ENCODE results near the gene ZNF747.

The ZNF747 gene

DNA sequence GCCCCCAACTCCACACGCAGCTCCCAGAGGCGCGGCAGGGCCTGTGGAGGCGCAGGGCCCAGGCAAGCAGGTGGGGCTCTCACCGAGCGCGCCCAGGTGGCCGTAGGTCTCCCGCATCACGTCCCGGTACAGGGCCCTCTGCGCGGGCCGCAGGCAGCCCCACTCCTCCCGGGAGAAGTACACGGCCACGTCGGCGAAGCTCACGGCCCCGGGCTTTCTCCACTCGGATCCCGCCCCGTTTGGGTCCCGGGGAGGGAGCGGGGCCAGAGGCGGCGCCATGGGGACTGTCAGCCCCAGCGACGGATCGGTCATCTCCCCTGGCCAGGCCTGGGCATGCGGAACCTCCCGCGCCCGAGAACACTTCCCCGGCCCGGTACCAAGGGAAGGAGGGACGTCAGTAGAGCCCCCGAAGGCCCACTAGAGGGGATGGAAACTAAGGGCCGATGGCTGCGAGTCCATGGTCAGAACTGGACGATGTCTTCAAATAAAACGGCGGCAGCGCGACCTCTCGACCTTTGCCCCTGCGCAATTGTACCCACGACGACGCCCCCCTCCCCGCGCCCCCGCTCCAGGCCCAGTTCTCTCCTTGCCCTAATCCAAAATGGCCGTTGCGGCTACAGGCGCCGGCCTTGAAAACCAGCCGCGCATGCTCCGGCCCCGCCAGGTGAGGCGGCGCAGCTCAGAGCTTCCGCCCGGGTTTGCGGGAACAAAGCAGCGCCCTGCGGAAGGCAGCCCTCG is at the start of gene ZNF747:
Gene ZNF747, minus strand, starts transcription at position 491 of the 738 bp plus-strand sequence. Its CDS starts 179 bp downstream, at position 312.
- no peak for DNase-seq (ENCODE audit: low read depth, low spot score)
- peak within 1 kb of the TSS; percentile 70 for H3K4me3 ChIP-seq (ENCODE audit: low read depth, low read length)
- ChIA-PET CTCF (interaction anchor here (1.0 to 2.9 kb wide), 15 partner anchors 9 to 126 kb away, joined by 3 to 27 read pairs (median 7); partner anchors contain the start of genes DCTPP1, ZNF764, ZNF768 and ZNF785), POLR2A (interaction anchor here (0.9 to 2.1 kb wide), 5 partner anchors 24 to 99 kb away, joined by 3 to 6 read pairs (median 4); partner anchors contain the start of genes SEPHS2, ZNF688, ZNF689 and ZNF764)
- TF ChIP-seq, protein P1, sequence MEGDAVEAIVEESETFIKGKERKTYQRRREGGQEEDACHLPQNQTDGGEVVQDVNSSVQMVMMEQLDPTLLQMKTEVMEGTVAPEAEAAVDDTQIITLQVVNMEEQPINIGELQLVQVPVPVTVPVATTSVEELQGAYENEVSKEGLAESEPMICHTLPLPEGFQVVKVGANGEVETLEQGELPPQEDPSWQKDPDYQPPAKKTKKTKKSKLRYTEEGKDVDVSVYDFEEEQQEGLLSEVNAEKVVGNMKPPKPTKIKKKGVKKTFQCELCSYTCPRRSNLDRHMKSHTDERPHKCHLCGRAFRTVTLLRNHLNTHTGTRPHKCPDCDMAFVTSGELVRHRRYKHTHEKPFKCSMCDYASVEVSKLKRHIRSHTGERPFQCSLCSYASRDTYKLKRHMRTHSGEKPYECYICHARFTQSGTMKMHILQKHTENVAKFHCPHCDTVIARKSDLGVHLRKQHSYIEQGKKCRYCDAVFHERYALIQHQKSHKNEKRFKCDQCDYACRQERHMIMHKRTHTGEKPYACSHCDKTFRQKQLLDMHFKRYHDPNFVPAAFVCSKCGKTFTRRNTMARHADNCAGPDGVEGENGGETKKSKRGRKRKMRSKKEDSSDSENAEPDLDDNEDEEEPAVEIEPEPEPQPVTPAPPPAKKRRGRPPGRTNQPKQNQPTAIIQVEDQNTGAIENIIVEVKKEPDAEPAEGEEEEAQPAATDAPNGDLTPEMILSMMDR (IDR thresholded peaks at IDR 0.05; ENCODE audit: insufficient read depth, low read length, missing control alignments) = no peak

DNA sequence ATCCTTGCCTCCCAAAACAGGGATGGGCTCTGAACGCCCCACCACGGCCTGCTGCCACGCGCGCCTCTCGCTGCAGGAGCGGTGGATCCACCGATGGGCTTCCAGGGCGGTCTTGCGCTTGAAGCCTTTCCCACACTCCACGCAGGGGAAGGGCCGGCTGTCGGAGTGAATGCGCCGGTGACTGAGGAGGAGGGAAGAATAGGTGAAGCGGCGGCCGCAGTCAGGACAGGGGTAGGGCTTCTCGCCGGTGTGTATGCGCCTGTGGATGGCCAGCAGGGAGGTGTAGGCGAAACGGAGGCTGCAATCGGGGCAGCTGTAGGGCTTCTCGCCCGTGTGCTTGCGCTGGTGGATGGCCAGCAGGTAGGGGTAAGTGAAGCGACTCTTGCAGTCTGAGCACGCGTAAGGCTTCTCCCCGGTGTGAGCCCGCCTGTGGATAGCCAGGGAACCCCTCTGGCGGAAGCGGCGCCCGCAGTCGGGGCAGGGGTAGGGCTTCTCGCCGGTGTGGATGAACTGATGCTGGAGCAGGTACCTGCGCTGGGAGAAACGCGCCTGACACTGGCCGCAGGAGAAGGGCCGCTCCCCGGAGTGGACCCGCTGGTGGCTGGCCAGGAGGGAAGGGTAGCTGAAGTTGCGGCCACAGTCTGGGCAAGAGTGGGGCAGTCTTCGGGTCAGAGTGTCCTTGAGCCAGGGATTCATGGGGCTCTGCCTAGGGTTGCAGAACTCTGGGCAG is 48.1 kb upstream of the ZNF747 start:
- no peak for DNase-seq (ENCODE audit: low read depth, low spot score)
- ChIA-PET CTCF (interaction anchor here (1.3 to 5.4 kb wide), 3 partner anchors 10 to 48 kb away, joined by 3 to 30 read pairs (median 5); no protein-coding TSS in a partner anchor), POLR2A (interaction anchor here (1.4 kb wide), 1 partner anchor 11 kb away, joined by 4 read pairs; the partner anchor contains the start of gene ZNF688)
- no peak overlapping the region for H3K4me3 ChIP-seq (ENCODE audit: low read depth, low read length)
- TF ChIP-seq, protein P1 (IDR thresholded peaks at IDR 0.05; ENCODE audit: insufficient read depth, low read length, missing control alignments) = no peak

DNA sequence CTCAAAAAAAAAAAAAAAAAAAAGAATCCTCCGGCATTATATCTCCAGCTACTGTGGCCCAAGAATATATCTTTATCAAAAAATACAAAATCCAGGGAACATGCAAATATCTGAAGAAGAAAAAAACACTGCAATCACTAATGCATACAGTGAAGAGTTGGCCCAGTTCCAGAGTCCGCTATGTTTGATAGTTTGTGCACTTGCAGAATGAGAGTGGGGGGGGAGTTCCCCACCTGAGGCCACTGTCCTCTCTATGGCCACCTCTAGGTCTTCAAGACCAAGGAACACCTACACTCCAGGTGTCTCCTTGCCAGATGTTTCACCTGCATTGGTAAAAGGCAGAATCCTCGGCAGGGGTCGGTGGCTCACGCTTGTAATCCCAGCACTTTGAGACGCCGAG is 46.8 kb upstream of the ZNF747 start:
- CTCF ChIA-PET = interaction anchor here (1.0 to 1.5 kb wide), 3 partner anchors 9 to 152 kb away, joined by 3 to 5 read pairs (median 3); partner anchors contain the start of gene DCTPP1
- H3K4me3 ChIP-seq (ENCODE audit: low read depth, low read length) = no peak overlapping the region
- DNase-seq (ENCODE audit: low read depth, low spot score) = no peak
- TF ChIP-seq, protein P1 (IDR thresholded peaks at IDR 0.05; ENCODE audit: insufficient read depth, low read length, missing control alignments) = no peak
- POLR2A ChIA-PET = interaction anchor here (0.6 to 1.4 kb wide), 2 partner anchors 10 to 49 kb away, joined by 3 to 4 read pairs; partner anchors contain the start of gene ZNF688

DNA sequence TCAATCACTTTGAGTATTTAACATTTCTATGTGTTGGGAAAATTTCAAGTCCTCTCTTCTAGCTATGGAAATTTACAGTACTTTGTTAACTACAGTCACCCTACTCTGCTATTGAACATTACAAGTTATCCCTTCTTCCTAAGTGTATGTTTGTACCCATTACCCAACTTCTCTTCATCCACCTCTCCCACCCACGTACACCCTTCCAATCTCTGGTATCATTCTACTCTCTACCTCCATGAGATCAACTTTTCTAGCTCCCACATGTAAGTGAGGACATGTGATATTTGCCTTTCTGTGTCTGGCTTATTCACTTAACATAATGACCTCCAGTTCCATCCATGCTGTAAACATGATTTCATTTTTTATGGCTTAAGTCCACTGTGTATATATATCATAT is 40.0 kb upstream of the ZNF747 start:
- no peak overlapping the region for H3K4me3 ChIP-seq (ENCODE audit: low read depth, low read length)
- TF ChIP-seq, protein P1 (IDR thresholded peaks at IDR 0.05; ENCODE audit: insufficient read depth, low read length, missing control alignments) = no peak
- DNase-seq (ENCODE audit: low read depth, low spot score) = no peak
- ChIA-PET POLR2A (no interaction called here), CTCF (interaction anchor here (0.9 to 1.4 kb wide), 2 partner anchors 13 to 39 kb away, joined by 3 to 4 read pairs; no protein-coding TSS in a partner anchor)

DNA sequence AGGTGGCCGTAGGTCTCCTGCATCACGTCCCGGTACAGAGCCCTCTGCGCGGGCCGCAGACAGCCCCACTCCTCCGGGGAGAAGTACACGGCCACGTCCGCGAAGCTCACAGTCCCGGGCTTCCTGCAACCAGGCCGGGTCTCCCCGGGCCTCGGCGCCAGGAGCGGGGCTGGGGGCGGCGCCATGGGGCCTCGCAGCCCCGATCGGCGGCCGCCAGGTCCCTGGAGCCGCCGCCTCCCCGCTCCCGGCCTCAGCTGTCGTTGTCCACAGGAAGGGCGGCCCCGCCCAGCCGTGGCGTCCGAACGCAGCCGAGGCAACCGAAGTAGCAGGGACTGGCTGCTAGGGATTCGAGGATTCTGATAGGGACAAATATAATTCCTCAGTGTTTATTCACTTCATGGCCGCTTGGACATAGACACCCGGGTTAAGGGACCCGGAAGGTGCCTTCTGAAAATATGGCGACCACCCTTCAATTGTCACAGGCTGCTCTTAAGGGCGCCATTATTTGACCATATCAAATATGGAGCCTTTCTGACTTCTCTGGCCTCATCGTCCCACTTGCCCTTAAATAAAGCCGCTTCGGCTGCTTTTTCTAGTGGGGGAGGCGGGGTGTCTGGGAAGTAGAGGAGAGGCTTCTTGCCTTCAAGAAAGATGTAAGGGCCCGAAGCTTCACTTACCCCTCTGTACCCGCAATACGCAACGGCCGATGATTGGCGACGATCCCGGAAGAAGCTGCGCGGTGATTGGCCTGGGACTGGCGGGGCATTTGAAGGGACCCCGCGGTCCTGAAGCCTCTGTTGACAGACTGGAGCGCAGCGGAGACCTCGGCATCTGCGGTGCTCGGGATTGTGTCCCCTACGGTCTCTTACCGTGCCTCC is 37.0 kb upstream of the ZNF747 start, which contains the start of gene ZNF688:
Gene ZNF688, minus strand, starts transcription at position 270 of the 878 bp plus-strand sequence. Its CDS starts 85 bp downstream, at position 185.
- peak within 1 kb of the TSS; percentile 68 for H3K4me3 ChIP-seq (ENCODE audit: low read depth, low read length)
- ChIA-PET POLR2A (interaction anchor here (0.6 to 2.4 kb wide), 6 partner anchors 10 to 79 kb away, joined by 3 to 23 read pairs (median 4); partner anchors contain the start of genes PRR14, ZNF747, ZNF764 and ZNF785), CTCF (interaction anchor here (0.8 to 2.4 kb wide), 13 partner anchors 10 to 142 kb away, joined by 3 to 8 read pairs (median 4); partner anchors contain the start of genes DCTPP1, PRR14 and ZNF764)
- DNase-seq (ENCODE audit: low read depth, low spot score) = peak; percentile 89
- TF ChIP-seq, protein P1 (IDR thresholded peaks at IDR 0.05; ENCODE audit: insufficient read depth, low read length, missing control alignments) = no peak
